IMR-90 (cell line): ENCODE measurements around the gene TLR6.

Source experiments
- CTCF ChIP-seq: conservative IDR thresholded peaks from 2 replicates; pipeline ENCODE4 v1.5.1; 2012; ENCODE audit warnings: mild to moderate bottlenecking, low read depth, low read length, improper control_type of control experiment
- MXI1 ChIP-seq: IDR thresholded peaks from 2 replicates; pipeline ENCODE4 v1.6.1; 2012; ENCODE audit warnings: low read depth, mild to moderate bottlenecking, low read length, moderate library complexity, borderline replicate concordance
- POLR2A ChIP-seq: IDR thresholded peaks from 2 replicates; pipeline ENCODE4 v1.6.1; 2012; ENCODE audit warnings: mild to moderate bottlenecking, low read depth, low read length
- TF ChIP-seq, protein P1 (sequence below): fragments of 150-350 bp; IDR thresholded peaks from 2 replicates; pipeline ENCODE4 v1.6.1; 2017; ENCODE audit warnings: mild to moderate bottlenecking, antibody characterized with exemption, low read length, low read depth

DNA sequence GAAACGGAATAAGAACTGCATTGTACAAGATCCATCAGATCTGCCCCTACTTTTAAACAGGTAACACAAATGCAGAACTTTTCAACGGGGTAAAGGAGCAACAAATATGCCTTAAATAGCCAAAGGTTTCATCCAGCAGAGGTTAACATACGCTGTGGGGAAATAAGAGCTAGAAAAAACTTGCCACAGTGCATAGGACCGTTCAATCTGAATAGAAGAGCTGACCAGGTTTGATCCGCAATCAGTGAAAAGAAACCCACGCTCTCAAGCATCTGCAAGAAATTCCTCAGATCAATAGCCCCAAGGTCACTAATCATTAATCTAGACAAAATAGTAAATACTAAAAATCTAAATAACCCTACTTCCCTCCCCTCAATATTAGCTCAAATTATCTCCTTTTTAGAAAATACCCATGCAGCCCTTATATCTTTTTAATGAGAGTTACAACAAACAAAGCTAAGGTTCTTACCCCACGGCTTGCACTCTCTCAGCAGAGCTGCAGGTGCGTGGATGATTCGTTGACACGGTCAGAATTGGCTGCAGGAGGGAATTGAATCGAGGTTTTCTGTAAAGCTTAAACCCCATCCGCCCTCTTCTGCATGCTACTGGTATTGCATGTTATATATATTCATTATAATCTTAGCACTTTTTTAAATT lies 74.0 kb downstream of the TLR6 start, which contains the start of gene TLR10:
- peak; percentile 66 for TF ChIP-seq CTCF
- TF ChIP-seq, protein P1, sequence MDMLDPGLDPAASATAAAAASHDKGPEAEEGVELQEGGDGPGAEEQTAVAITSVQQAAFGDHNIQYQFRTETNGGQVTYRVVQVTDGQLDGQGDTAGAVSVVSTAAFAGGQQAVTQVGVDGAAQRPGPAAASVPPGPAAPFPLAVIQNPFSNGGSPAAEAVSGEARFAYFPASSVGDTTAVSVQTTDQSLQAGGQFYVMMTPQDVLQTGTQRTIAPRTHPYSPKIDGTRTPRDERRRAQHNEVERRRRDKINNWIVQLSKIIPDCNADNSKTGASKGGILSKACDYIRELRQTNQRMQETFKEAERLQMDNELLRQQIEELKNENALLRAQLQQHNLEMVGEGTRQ, result no peak
- TF ChIP-seq POLR2A, result no peak
- no peak for TF ChIP-seq MXI1
